ENCODE measurements around the gene SPEF2.

Gene SPEF2

DNA sequence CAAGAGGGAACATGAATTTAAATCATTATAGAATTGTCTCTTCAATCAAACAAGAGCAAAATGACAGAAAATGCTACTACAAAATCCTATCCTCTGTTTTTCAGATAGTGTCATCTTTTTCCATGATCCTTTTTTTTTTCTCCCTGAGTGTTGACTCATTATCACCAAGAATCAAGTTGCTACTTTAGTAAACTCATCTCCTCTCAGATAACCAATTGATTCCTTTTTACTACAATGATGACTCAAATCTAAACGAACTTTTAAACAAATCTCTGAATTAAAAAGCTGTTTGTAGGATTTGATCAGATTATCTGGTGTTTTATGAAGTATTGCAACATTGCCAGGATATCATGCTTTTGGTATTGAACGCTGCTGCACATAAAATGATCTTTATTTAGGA, 215.1 kb downstream of the SPEF2 start:
- ATAC-seq, result no peak
- no peak for TF ChIP-seq ZFP30 (CRISPR knock-in tag; IDR thresholded peaks at IDR 0.05)
- TF ChIP-seq BACH2 (CRISPR knock-in tag; IDR thresholded peaks at IDR 0.05; ENCODE audit: borderline replicate concordance), result no peak
- TF ChIP-seq, protein P1, sequence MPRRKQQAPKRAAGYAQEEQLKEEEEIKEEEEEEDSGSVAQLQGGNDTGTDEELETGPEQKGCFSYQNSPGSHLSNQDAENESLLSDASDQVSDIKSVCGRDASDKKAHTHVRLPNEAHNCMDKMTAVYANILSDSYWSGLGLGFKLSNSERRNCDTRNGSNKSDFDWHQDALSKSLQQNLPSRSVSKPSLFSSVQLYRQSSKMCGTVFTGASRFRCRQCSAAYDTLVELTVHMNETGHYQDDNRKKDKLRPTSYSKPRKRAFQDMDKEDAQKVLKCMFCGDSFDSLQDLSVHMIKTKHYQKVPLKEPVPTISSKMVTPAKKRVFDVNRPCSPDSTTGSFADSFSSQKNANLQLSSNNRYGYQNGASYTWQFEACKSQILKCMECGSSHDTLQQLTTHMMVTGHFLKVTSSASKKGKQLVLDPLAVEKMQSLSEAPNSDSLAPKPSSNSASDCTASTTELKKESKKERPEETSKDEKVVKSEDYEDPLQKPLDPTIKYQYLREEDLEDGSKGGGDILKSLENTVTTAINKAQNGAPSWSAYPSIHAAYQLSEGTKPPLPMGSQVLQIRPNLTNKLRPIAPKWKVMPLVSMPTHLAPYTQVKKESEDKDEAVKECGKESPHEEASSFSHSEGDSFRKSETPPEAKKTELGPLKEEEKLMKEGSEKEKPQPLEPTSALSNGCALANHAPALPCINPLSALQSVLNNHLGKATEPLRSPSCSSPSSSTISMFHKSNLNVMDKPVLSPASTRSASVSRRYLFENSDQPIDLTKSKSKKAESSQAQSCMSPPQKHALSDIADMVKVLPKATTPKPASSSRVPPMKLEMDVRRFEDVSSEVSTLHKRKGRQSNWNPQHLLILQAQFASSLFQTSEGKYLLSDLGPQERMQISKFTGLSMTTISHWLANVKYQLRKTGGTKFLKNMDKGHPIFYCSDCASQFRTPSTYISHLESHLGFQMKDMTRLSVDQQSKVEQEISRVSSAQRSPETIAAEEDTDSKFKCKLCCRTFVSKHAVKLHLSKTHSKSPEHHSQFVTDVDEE (CRISPR knock-in tag; IDR thresholded peaks at IDR 0.05), result no peak
- TF ChIP-seq ZNF565 (CRISPR knock-in tag; conservative IDR thresholded peaks at IDR 0.05; ENCODE audit: low read depth), result no peak
- no peak for TF ChIP-seq ARNTL (CRISPR knock-in tag; IDR thresholded peaks at IDR 0.05; ENCODE audit: borderline replicate concordance, low read depth)

DNA sequence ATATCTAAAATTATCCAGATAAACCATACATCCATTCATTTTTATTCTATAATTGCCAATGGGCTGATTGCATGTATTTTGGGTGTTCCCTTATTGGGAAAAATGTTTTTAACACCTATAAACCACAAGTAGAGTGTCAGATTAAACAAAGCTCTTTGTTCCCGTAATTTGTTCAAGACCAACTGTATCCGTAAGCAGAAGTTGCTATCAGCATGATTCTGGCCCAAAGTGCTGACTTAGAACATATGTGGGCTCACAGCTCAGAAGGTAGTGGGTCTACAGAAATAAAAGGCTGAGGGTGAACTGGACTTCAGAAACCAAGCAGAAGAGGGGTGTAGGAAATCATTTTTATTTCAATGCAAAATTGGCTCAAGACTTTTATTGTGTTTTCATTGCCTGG, 215.6 kb downstream of the SPEF2 start:
- ATAC-seq, result no peak
- TF ChIP-seq ZNF70 (CRISPR knock-in tag; IDR thresholded peaks at IDR 0.05) (no peak), GLIS3 (CRISPR knock-in tag; IDR thresholded peaks at IDR 0.05) (no peak), SNAI2 (CRISPR knock-in tag; IDR thresholded peaks at IDR 0.05) (no peak), RARB (CRISPR knock-in tag; IDR thresholded peaks at IDR 0.05) (no peak), TOX (CRISPR knock-in tag; IDR thresholded peaks at IDR 0.05; ENCODE audit: borderline replicate concordance) (no peak)
- TF ChIP-seq, protein P2, sequence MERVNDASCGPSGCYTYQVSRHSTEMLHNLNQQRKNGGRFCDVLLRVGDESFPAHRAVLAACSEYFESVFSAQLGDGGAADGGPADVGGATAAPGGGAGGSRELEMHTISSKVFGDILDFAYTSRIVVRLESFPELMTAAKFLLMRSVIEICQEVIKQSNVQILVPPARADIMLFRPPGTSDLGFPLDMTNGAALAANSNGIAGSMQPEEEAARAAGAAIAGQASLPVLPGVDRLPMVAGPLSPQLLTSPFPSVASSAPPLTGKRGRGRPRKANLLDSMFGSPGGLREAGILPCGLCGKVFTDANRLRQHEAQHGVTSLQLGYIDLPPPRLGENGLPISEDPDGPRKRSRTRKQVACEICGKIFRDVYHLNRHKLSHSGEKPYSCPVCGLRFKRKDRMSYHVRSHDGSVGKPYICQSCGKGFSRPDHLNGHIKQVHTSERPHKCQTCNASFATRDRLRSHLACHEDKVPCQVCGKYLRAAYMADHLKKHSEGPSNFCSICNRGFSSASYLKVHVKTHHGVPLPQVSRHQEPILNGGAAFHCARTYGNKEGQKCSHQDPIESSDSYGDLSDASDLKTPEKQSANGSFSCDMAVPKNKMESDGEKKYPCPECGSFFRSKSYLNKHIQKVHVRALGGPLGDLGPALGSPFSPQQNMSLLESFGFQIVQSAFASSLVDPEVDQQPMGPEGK (CRISPR knock-in tag; IDR thresholded peaks at IDR 0.05; ENCODE audit: borderline replicate concordance), result no peak

DNA sequence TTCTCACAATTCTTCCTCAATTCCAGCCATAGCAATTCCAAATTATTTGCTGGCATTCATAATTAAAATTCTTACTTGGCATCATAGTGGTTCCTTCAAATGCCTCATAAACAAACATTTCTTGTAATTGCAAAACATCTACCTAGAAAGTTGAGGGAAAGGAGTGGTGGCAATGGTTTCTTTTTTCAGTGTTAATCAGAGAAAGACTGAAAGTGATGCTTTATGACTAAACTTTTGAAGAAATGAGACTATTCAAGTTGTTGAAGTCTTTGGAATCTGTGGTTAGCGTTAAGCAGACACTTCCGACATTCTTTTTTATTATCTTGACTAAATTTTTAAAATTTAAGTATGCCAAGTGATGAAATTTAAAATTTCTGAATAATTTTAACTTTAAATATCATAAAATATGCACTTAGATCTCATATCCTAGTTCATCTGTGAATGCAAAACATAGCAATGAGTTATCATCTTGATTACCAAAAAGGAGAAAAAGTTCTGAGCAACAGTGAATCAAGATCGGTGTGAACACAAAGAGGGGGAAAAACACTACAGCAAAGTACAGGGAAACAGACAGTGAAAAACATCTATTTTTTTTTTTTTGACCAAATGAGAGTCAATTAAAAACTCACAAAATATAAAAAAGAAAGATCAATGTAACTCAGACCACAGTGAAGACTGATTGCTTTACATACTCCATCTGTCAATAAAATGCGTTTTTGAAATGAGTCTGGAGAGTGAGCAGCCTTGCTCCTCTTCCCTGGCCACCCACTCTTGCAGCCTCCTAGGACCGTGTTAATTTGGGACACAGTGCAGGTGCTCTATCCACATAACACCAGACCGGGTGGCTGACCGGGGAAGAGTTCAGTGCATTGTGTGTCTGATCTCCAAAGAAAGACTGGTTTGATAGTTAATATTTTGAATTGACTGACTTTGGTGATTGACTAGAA, 218.4 kb downstream of the SPEF2 start:
- TF ChIP-seq ZFP3 (CRISPR knock-in tag; IDR thresholded peaks at IDR 0.05), result no peak
- TF ChIP-seq, protein P1 (CRISPR knock-in tag; IDR thresholded peaks at IDR 0.05), result no peak
- TF ChIP-seq RARB (CRISPR knock-in tag; IDR thresholded peaks at IDR 0.05), result no peak
- no peak for ATAC-seq

DNA sequence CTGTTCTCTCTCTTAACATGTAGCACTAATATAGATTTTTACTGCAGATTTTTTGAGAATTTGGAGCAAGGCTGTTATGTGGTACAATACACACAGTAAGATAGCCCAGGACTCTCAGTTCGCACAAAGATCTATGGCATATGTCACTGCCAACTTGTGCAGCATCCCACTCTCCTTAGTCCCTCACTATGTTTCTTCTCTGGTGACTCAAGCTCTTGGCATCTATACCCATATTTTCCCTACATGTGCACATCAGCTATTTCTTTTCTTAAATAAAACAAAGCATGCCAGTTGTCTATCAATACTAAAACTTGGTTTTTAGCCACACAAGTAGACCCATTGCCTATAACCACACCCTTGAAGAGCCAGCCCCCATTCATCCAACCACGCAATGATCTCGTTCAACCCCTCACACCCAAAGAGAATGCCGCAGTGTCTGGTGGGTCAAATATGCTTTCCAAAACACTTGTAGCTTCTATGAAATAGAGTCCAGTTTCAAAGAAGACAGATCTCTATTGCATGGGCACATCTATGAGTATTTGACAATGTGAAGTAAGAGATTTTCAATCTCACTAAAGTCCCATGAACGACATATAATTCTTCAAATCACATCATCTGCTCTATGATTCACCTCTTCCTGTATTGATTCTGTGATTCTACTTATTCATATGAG, 220.8 kb downstream of the SPEF2 start:
- ATAC-seq, result no peak
- TF ChIP-seq SNAI2 (CRISPR knock-in tag; IDR thresholded peaks at IDR 0.05), result no peak
- TF ChIP-seq CSDC2 (CRISPR knock-in tag; IDR thresholded peaks at IDR 0.05), result no peak
- TF ChIP-seq, protein P2 (CRISPR knock-in tag; IDR thresholded peaks at IDR 0.05; ENCODE audit: borderline replicate concordance), result no peak
- no peak for TF ChIP-seq ZFP30 (CRISPR knock-in tag; IDR thresholded peaks at IDR 0.05)
- TF ChIP-seq ESRRG (CRISPR knock-in tag; IDR thresholded peaks at IDR 0.05), result no peak
